K562 (cell line): ENCODE results near the gene SPPL3. TPM values are rescaled to one million over a fixed set of nuclear protein-coding genes. Genes with fewer than 3 reads are reported as not detected.

Experiments
- ATAC-seq: fragments of 200-7000 bp; cut with Tn5 transposase; 3 replicates; pipeline ENCODE4 v1.9.1; 2020; ENCODE audit warnings: moderate library complexity
- BruUV-seq: library from RNA; stranded (reverse); fragments of 400-500 nt; replicated peaks from 2 replicates; lab custom pipeline; 2021; lab: Mats Ljungman, UMichigan
- CTCF ChIA-PET: fragments of 300-600 bp; formaldehyde crosslinking; extraction: SDS; loops from one replicate; lab custom pipeline; 2021; ENCODE audit warnings: low intra/inter-chr PET ratio; lab: Yijun Ruan, JAX
- POLR2A ChIA-PET: fragments of 300-600, 350-650 bp; sonication (Branson Sonifier 250); formaldehyde crosslinking; extraction: SDS; loops from one replicate; lab custom pipeline; 2021; ENCODE audit warnings: antibody characterized with exemption, inconsistent platforms; lab: Yijun Ruan, JAX
- DNase-seq, 4 experiments: peaks; one replicate each; pipeline versions ENCODE4 v3.0.0 to v3.0.0-alpha.2; 2011 to 2018; ENCODE audit warnings: low spot score in 3 of 4, mixed read lengths in 3 of 4; ENCODE audit errors: extremely low read depth in 1 of 4
- FAIRE-seq: peaks from 2 replicates; lab custom pipeline; 2011; peaks lifted over from hg19 to GRCh38; lab: Jason Lieb, UNC
- H2AFZ ChIP-seq: 2 replicates; pipeline ENCODE4 v1.6.0; 2011; ENCODE audit warnings: low read depth, low read length, control low read depth, inconsistent platforms
- H3K27ac ChIP-seq: fragments of 200-600 bp; 3 replicates; pipeline ENCODE4 v1.8.0; 2011; ENCODE audit warnings: low read depth, mild to moderate bottlenecking, control low read depth, inconsistent platforms, low read length, moderate library complexity, mixed read lengths; ENCODE audit errors: extremely low read depth
- H3K27me3 ChIP-seq, 2 experiments: fragments of 300-600 bp in 1 of 2; 2 replicates in 1 of 2; 3 replicates in 1 of 2; pipeline versions ENCODE4 v1.6.0 to v1.8.0; 2011; ENCODE audit warnings: inconsistent platforms in 2 of 2, low read length in 2 of 2, mild to moderate bottlenecking in 1 of 2, mixed read lengths in 1 of 2, moderate library complexity in 1 of 2; ENCODE audit not compliant: control insufficient read depth in 2 of 2, insufficient read depth in 2 of 2
- H3K36me3 ChIP-seq: fragments of 300-600 bp; 3 replicates; pipeline ENCODE4 v1.8.0; 2011; ENCODE audit warnings: mild to moderate bottlenecking, low read length, inconsistent platforms; ENCODE audit not compliant: control insufficient read depth, insufficient read depth
- H3K4me1 ChIP-seq, 2 experiments: fragments of 200-600 bp in 1 of 2; replicated peaks in 1 of 2; 2 replicates in 1 of 2; 3 replicates in 1 of 2; pipeline versions ENCODE4 v1.5.1 to v1.8.0; 2011; ENCODE audit warnings: inconsistent platforms in 2 of 2, low read length in 2 of 2, mild to moderate bottlenecking in 1 of 2, mixed read lengths in 1 of 2, moderate library complexity in 1 of 2; ENCODE audit not compliant: control insufficient read depth in 2 of 2, insufficient read depth in 2 of 2
- H3K4me2 ChIP-seq: 2 replicates; pipeline ENCODE4 v1.6.1; 2011; ENCODE audit warnings: low read length, control low read depth, inconsistent platforms, mixed read lengths; ENCODE audit not compliant: insufficient read depth
- H3K4me3 ChIP-seq: fragments of 200-600 bp; sonication (generic), shearing (Covaris generic); 2 replicates; pipeline ENCODE4 v1.5.1; 2016; ENCODE audit warnings: control low read depth, inconsistent platforms
- H3K79me2 ChIP-seq: fragments of 200-600 bp; 3 replicates; pipeline ENCODE4 v1.8.0; 2011; ENCODE audit warnings: low read length, inconsistent platforms; ENCODE audit not compliant: control insufficient read depth, insufficient read depth
- H3K9ac ChIP-seq, 2 experiments: 2 replicates each; pipeline versions ENCODE4 v1.6.0 to v1.6.1; 2011; ENCODE audit warnings: low read depth in 2 of 2, low read length in 2 of 2, control low read depth in 1 of 2, inconsistent platforms in 1 of 2, mild to moderate bottlenecking in 1 of 2, mixed read lengths in 1 of 2; ENCODE audit not compliant: insufficient read depth in 1 of 2
- H3K9me1 ChIP-seq: one replicate; pipeline ENCODE4 v1.6.0; 2011; ENCODE audit warnings: inconsistent platforms, mild to moderate bottlenecking, low read length, moderate library complexity; ENCODE audit not compliant: control insufficient read depth, insufficient read depth
- H3K9me3 ChIP-seq: replicated peaks from 2 replicates; pipeline ENCODE4 v1.5.1; 2011; ENCODE audit warnings: low read depth, low read length, inconsistent platforms; ENCODE audit not compliant: control insufficient read depth, insufficient read depth
- H4K20me1 ChIP-seq: replicated peaks from 2 replicates; pipeline ENCODE4 v1.6.1; 2011; ENCODE audit warnings: low read length, inconsistent platforms, mixed read lengths; ENCODE audit not compliant: control insufficient read depth, insufficient read depth
- RBM25 ChIP-seq: fragments of 200-400 bp; formaldehyde crosslinking; IDR thresholded peaks from 2 replicates; pipeline ENCODE4 v1.6.1; 2018; ENCODE audit warnings: low read length, low read depth, moderate library complexity; ENCODE audit not compliant: severe bottlenecking
- ZFP36 ChIP-seq: fragments of 150-350 bp; IDR thresholded peaks from 2 replicates; pipeline ENCODE4 v1.6.1; 2018; ENCODE audit warnings: low read length, low read depth; ENCODE audit not compliant: partially characterized antibody
- WGBS: fragments of 100-300 bp; shearing (Covaris generic); methylation state at CpG from one replicate; pipeline ENCODE4 v1.1.6; 2016; ENCODE audit warnings: low coverage, mixed read lengths; ENCODE audit not compliant: insufficient coverage; ENCODE audit errors: missing lambda C conversion rate; 5-methylcytosine and 5-hydroxymethylcytosine counted together
- in situ Hi-C: fragments of 300-500 bp; cut with MboI; formaldehyde crosslinking; loops from 4 replicates; pipeline ENCODE4 v1.15.0; 2018; ENCODE audit warnings: inconsistent platforms, mixed read lengths
- intact Hi-C: fragments of 100-400 bp; cut with micrococcal nuclease; formaldehyde crosslinking; loops from 2 replicates; pipeline ENCODE4 v1.14.2; 2022
- polyA plus RNA-seq, 8 experiments: library from polyadenylated mRNA; depleted of rRNA in 4 of 8; stranded (reverse) in 5 of 8; unstranded in 3 of 8; fragments of >200 nt; fragmentation: Nextera tagmentation in 2 of 8; fragmentation: Illumina TruSeq in 1 of 8; extraction: Ambion mirVana in 2 of 8; extraction: Trizol in 1 of 8; gene quantifications; 2 replicates each; pipeline versions ENCODE4 v1.2.1 to v1.2.3, GENCODE V29; 2011 to 2014; ENCODE audit warnings: inconsistent platforms in 1 of 8, missing spikeins in 1 of 8
- total RNA-seq, 7 experiments: library from RNA; depleted of rRNA in 6 of 7; stranded (reverse); fragments of >200 nt in 6 of 7; fragmentation: Illumina TruSeq in 2 of 7; extraction: Trizol in 2 of 7; gene quantifications; 2 replicates each; pipeline versions ENCODE4 v1.2.1 to v1.2.3, GENCODE V29; 2011 to 2021; ENCODE audit warnings: low replicate concordance in 1 of 7
- TF ChIP-seq, protein P1 (sequence below): fragments of 450-650 bp; conservative IDR thresholded peaks from 2 replicates; pipeline ENCODE4 v1.6.1; 2016; ENCODE audit warnings: missing genetic modification characterization, low read depth, mild to moderate bottlenecking, control low read depth, missing compliant biosample characterization

Gene SPPL3
- total and polyA plus RNA-seq, 9 of the 15 experiments (the other 6 are each of a cell fraction or from before 2014, with no cell fraction given), result 2.9 to 32.1 (median 7.1) TPM

DNA sequence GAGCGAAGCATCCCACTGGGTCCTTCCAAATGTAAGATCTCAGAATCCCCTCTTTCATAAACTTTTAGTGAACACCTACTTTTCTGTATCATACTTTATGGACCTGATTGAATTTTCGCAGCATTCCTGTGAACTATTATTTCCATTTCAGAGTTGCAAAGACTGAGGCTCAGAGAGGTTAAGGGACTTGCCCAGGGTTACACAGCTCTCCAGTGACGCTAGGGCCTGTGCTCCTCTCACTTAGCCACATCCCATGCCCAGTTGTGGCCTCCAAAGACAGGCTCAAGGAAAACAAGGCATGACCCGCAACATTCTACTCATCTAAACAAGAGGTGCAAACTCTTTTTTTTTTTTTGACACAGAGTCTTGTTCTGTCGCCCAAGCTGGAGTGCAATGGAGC, 25.9 kb upstream of the SPPL3 start:
- DNase-seq (no peak), FAIRE-seq (no peak), ATAC-seq (no peak)
- peak; percentile 52 for TF ChIP-seq RBM25
- TF ChIP-seq ZFP36, result peak; percentile 17
- TF ChIP-seq, protein P1, sequence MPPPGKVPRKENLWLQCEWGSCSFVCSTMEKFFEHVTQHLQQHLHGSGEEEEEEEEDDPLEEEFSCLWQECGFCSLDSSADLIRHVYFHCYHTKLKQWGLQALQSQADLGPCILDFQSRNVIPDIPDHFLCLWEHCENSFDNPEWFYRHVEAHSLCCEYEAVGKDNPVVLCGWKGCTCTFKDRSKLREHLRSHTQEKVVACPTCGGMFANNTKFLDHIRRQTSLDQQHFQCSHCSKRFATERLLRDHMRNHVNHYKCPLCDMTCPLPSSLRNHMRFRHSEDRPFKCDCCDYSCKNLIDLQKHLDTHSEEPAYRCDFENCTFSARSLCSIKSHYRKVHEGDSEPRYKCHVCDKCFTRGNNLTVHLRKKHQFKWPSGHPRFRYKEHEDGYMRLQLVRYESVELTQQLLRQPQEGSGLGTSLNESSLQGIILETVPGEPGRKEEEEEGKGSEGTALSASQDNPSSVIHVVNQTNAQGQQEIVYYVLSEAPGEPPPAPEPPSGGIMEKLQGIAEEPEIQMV (tag), result no peak
- H3K27me3 ChIP-seq, result no peaks in the 10 kb centered on the region
- WGBS, result 33% methylated on average over 5 of the region's 5 CpGs
- POLR2A ChIA-PET, result no interaction called here
- no peaks in the 10 kb centered on the region for H3K9me1 ChIP-seq
- H3K27ac ChIP-seq, result no peak overlapping the region
- no peaks in the 10 kb centered on the region for H3K36me3 ChIP-seq
- no peak overlapping the region for H3K4me2 ChIP-seq
- no TSS peak for BruUV-seq
- H3K4me1 ChIP-seq, result no peaks in the 10 kb centered on the region; a peak in 2 of 5 replicates
- intact Hi-C loops, result no loop called here
- H4K20me1 ChIP-seq, result no peaks in the 10 kb centered on the region
- no peak overlapping the region for H2AFZ ChIP-seq
- in situ Hi-C loops, result no loop called here
- no peaks in the 10 kb centered on the region for H3K79me2 ChIP-seq
- no peak overlapping the region for H3K9ac ChIP-seq
- H3K9me3 ChIP-seq, result no peaks in the 10 kb centered on the region
- H3K4me3 ChIP-seq, result no peak overlapping the region
- CTCF ChIA-PET, result no interaction called here
